Nephron (organoid): ENCODE results near the gene HOXD10.
A peak's percentile ranks its signal among the peaks of the same experiment; 100 is the strongest.

Source experiments
- H3K27ac Mint-ChIP-seq, 3 experiments: 2 replicates each; pipeline ENCODE4 v1.8.0; 2020; ENCODE audit warnings: mixed read lengths in 3 of 3, mild to moderate bottlenecking in 2 of 3, moderate library complexity in 1 of 3
- H3K27me3 Mint-ChIP-seq: 2 replicates; pipeline ENCODE4 v1.8.0; 2021; ENCODE audit warnings: low read depth, mild to moderate bottlenecking, moderate library complexity, mixed read lengths
- H3K36me3 Mint-ChIP-seq: 2 replicates; pipeline ENCODE4 v1.8.0; 2020; ENCODE audit warnings: low read depth, mixed read lengths
- H3K4me1 Mint-ChIP-seq: 2 replicates; pipeline ENCODE4 v1.8.0; 2020; ENCODE audit warnings: mixed read lengths
- H3K4me3 Mint-ChIP-seq, 3 experiments: 2 replicates each; pipeline ENCODE4 v1.8.0; 2020; ENCODE audit warnings: mild to moderate bottlenecking in 3 of 3, mixed read lengths in 3 of 3, moderate library complexity in 2 of 3
- H3K9me3 Mint-ChIP-seq: 2 replicates; pipeline ENCODE4 v1.8.0; 2020; ENCODE audit warnings: mixed read lengths
- CTCF ChIP-seq, 3 experiments: fragments of 200-600 bp; sonication (generic); IDR thresholded peaks; one replicate each; pipeline ENCODE4 v1.5.0; 2021; ENCODE audit warnings: antibody characterized with exemption in 3 of 3; ENCODE audit not compliant: unreplicated experiment in 3 of 3

Gene HOXD10

GRCh38 chr2:176106581-176107539 is 9.7 kb upstream of the HOXD10 start, which contains the start of gene HOXD11:
Gene HOXD11, plus strand, starts transcription at chr2:176107280. Its CDS starts 76 bp downstream, at chr2:176107356.
- no peaks in the 10 kb centered on the region for H3K9me3 Mint-ChIP-seq
- TF ChIP-seq CTCF (IDR thresholded peaks at IDR 0.05; ENCODE audit: unreplicated experiment in 3 of 3): no peak
- peaks cover 38% of the 10 kb centered on the region for H3K4me1 Mint-ChIP-seq
- peak within 1 kb of the TSS; percentile 80 to 86 (median 82) for H3K4me3 Mint-ChIP-seq
- peaks cover 96% of the 10 kb centered on the region for H3K27me3 Mint-ChIP-seq
- H3K27ac Mint-ChIP-seq: peak within 1 kb of the TSS in 2 of 3 experiments; percentile 24 to 99
- peaks cover 30% of the 10 kb centered on the region for H3K36me3 Mint-ChIP-seq

- H3K36me3 Mint-ChIP-seq: peaks cover 36% of the 10 kb centered on the region
- H3K4me3 Mint-ChIP-seq: peak overlapping the region in 1 of 3 experiments; percentile 78
- H3K9me3 Mint-ChIP-seq: no peaks in the 10 kb centered on the region
- TF ChIP-seq CTCF (IDR thresholded peaks at IDR 0.05; ENCODE audit: unreplicated experiment in 3 of 3): no peak
- H3K27me3 Mint-ChIP-seq: peaks cover 96% of the 10 kb centered on the region
- peaks cover 38% of the 10 kb centered on the region for H3K4me1 Mint-ChIP-seq
- H3K27ac Mint-ChIP-seq: peak overlapping the region in 1 of 3 experiments; percentile 99
These were observed 8.8 kb upstream of the HOXD10 start for GRCh38 chr2:176107731-176108181.

- peaks cover 96% of the 10 kb centered on the region for H3K27me3 Mint-ChIP-seq
- TF ChIP-seq CTCF (IDR thresholded peaks at IDR 0.05; ENCODE audit: unreplicated experiment in 3 of 3): peak in 1 of 3 experiments; percentile 11
- peak overlapping the region; percentile 76 to 80 (median 78) for H3K4me3 Mint-ChIP-seq
- no peaks in the 10 kb centered on the region for H3K9me3 Mint-ChIP-seq
- H3K36me3 Mint-ChIP-seq: peaks cover 47% of the 10 kb centered on the region
- H3K4me1 Mint-ChIP-seq: peaks cover 33% of the 10 kb centered on the region
- H3K27ac Mint-ChIP-seq: peak overlapping the region in 2 of 3 experiments; percentile 24 to 99
These were observed 7.2 kb upstream of the HOXD10 start for GRCh38 chr2:176109192-176109901.

GRCh38 chr2:176109946-176110345 is 6.6 kb upstream of the HOXD10 start:
- Mint-ChIP-seq H3K4me1 (peaks cover 30% of the 10 kb centered on the region), H3K4me3 (peak overlapping the region; percentile 76 to 80 (median 78)), H3K36me3 (peaks cover 49% of the 10 kb centered on the region), H3K27ac (peak overlapping the region in 2 of 3 experiments; percentile 24 to 99), H3K27me3 (peaks cover 96% of the 10 kb centered on the region), H3K9me3 (no peaks in the 10 kb centered on the region)
- no peak for TF ChIP-seq CTCF (IDR thresholded peaks at IDR 0.05; ENCODE audit: unreplicated experiment in 3 of 3)

GRCh38 chr2:176110415-176111308 is 5.9 kb upstream of the HOXD10 start:
- no peak for TF ChIP-seq CTCF (IDR thresholded peaks at IDR 0.05; ENCODE audit: unreplicated experiment in 3 of 3)
- peaks cover 27% of the 10 kb centered on the region for H3K4me1 Mint-ChIP-seq
- H3K4me3 Mint-ChIP-seq: peak overlapping the region; percentile 76 to 80 (median 78)
- no peaks in the 10 kb centered on the region for H3K9me3 Mint-ChIP-seq
- H3K27me3 Mint-ChIP-seq: peaks cover 96% of the 10 kb centered on the region
- H3K36me3 Mint-ChIP-seq: peaks cover 49% of the 10 kb centered on the region
- H3K27ac Mint-ChIP-seq: peak overlapping the region in 2 of 3 experiments; percentile 60 to 99
